Mucosa of gallbladder (tissue), 1 donor: Measurements from ENCODE around the gene G6PC1. TPM values are rescaled to one million over a fixed set of nuclear protein-coding genes. Genes with fewer than 3 reads are reported as not detected.
"Not testable (repeated sequence)": the region's sequence is repeated elsewhere in the genome, so short reads cannot be mapped to it uniquely, and the experiment has no call there.

Source experiments
- DNase-seq: peaks from one replicate; pipeline ENCODE4 v3.0.0-alpha.2; 2020; ENCODE audit warnings: low spot score
- total RNA-seq: library from RNA; stranded (reverse); gene quantifications from one replicate; pipeline ENCODE4 v1.2.1, GENCODE V29; 2021
- donor health status: DM: no; HTN: no; CAD: no.

Gene G6PC1
- total RNA-seq = 17.3 TPM

GRCh38 chr17:42900460-42901331, at the start of gene G6PC1:
TSS of gene G6PC1 (plus strand) at chr17:42900799. CDS start at chr17:42900877, 78 bp downstream.
- peak; percentile 45 for DNase-seq

DNA sequence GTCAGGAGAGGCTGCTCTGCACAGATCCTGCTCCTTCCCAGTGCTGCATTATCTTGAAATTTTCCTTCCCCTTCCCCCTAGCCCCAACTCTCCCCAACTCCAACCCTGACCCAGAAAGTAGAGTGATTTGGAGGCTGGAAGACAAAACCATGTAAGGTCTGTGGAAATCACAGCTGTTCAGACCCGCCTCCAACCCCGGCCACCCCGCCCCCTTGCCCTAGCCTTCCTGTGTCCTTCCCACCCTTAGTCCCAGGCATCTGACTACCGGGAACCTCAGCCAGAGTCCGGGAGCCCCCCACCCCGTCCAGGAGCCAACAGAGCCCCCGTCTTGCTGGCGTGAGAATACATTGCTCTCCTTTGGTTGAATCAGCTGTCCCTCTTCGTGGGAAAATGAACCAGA, 49.6 kb upstream of the G6PC1 start, which contains the start of gene AOC3:
Gene AOC3, plus strand, starts transcription at position 246 of the 400 bp plus-strand sequence. Its CDS starts 145 bp downstream, at position 391.
- DNase-seq = peak; percentile 26

DNA sequence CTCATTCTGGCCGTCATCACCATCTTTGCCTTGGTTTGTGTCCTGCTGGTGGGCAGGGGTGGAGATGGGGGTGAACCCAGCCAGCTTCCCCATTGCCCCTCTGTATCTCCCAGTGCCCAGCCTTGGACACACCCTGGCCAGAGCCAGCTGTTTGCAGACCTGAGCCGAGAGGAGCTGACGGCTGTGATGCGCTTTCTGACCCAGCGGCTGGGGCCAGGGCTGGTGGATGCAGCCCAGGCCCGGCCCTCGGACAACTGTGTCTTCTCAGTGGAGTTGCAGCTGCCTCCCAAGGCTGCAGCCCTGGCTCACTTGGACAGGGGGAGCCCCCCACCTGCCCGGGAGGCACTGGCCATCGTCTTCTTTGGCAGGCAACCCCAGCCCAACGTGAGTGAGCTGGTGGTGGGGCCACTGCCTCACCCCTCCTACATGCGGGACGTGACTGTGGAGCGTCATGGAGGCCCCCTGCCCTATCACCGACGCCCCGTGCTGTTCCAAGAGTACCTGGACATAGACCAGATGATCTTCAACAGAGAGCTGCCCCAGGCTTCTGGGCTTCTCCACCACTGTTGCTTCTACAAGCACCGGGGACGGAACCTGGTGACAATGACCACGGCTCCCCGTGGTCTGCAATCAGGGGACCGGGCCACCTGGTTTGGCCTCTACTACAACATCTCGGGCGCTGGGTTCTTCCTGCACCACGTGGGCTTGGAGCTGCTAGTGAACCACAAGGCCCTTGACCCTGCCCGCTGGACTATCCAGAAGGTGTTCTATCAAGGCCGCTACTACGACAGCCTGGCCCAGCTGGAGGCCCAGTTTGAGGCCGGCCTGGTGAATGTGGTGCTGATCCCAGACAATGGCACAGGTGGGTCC, 49.0 kb upstream of the G6PC1 start:
- not testable (repeated sequence) for DNase-seq

DNA sequence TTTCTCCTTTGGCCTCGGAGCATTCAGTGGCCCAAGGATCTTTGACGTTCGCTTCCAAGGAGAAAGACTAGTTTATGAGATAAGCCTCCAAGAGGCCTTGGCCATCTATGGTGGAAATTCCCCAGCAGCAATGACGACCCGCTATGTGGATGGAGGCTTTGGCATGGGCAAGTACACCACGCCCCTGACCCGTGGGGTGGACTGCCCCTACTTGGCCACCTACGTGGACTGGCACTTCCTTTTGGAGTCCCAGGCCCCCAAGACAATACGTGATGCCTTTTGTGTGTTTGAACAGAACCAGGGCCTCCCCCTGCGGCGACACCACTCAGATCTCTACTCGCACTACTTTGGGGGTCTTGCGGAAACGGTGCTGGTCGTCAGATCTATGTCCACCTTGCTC, 48.2 kb upstream of the G6PC1 start:
- no peak for DNase-seq

- DNase-seq = peak; percentile 21
Measured at GRCh38 chr17:42853004-42853403, 47.6 kb upstream of the G6PC1 start.

GRCh38 chr17:42853597-42853967, 47.0 kb upstream of the G6PC1 start:
- no peak for DNase-seq

DNA sequence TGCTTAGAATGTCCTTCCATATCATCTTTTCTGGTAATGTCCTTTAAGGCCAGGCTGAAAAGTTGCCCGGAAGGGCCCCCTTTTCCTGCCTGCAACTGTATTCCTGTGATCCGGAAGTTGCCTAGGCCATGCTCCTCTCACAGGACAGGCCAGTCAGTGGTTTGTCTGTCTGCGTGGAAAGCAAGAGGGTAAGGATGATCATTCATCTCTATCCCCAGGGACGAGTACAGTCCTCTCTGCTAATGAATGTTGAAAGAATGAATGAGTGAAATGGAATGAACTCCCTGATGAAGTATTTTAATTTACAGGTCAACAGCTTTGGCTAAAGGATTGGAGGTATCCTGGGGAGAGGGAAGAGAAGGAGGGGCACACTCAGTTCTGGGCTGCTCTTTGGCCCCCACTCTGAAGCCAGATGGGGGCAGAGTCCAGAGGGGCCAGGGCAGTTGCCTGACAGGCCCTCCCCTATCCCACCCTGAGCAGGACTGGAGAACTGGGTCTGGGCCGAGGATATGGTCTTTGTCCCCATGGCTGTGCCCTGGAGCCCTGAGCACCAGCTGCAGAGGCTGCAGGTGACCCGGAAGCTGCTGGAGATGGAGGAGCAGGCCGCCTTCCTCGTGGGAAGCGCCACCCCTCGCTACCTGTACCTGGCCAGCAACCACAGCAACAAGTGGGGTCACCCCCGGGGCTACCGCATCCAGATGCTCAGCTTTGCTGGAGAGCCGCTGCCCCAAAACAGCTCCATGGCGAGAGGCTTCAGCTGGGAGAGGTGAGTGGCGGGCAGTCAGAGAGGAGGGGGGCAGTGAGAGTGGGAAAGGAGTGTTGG, 46.4 kb upstream of the G6PC1 start:
- DNase-seq = no peak

DNA sequence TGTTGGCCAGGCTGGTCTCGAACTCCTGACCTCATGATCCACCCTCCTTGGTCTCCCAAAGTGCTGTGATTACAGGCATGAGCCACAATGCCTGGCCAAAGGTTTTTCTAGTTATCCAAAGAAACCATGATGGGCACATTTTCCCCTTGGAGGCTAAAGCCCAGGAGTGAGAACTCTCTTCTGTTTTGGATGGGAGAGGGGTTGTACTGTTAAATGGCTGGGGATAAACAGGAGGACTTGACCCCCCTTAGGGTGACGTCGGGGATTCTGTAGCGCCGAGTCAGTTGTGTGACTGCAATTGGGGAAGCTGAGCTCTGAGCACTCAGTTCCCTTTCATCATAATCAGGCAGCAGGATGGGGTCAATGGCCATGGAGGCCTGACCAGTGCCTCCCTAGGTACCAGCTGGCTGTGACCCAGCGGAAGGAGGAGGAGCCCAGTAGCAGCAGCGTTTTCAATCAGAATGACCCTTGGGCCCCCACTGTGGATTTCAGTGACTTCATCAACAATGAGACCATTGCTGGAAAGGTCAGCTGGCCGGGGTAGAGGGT, 45.5 kb upstream of the G6PC1 start:
- DNase-seq = no peak

DNA sequence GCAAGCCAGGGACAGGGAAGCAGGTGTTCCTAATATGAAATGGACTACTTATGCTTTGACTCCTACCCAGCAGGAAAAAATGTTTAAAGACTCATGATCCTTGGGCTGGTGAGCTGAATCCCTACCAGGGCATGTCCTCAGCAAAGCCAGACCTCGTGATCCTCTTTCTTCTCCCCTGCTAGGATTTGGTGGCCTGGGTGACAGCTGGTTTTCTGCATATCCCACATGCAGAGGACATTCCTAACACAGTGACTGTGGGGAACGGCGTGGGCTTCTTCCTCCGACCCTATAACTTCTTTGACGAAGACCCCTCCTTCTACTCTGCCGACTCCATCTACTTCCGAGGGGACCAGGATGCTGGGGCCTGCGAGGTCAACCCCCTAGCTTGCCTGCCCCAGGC, 44.5 kb upstream of the G6PC1 start:
- not testable (repeated sequence) for DNase-seq

- DNase-seq = not testable (repeated sequence)
Measured at GRCh38 chr17:42856516-42856915, 44.1 kb upstream of the G6PC1 start.

DNA sequence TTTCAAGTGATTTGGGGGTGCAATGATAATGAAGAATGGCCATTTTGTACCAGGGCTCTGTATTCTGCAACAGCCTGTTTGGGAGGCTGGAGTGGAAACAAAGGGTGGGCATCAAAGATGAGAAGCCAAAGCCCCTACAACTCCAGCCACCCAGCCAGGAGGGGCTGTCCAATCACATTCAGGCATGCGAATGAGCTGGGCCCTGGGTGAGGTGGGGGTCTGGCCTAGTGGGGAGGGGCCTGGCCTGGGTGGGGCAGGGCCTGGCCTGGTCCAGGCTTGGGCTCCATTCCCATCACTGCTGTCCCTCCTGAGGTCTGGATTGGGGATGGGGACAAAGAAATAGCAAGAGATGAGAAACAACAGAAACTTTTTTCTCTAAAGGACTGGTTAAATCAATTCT, 43.2 kb upstream of the G6PC1 start:
- no peak for DNase-seq

GRCh38 chr17:42865638-42866094, 34.9 kb upstream of the G6PC1 start:
- DNase-seq = no peak

DNA sequence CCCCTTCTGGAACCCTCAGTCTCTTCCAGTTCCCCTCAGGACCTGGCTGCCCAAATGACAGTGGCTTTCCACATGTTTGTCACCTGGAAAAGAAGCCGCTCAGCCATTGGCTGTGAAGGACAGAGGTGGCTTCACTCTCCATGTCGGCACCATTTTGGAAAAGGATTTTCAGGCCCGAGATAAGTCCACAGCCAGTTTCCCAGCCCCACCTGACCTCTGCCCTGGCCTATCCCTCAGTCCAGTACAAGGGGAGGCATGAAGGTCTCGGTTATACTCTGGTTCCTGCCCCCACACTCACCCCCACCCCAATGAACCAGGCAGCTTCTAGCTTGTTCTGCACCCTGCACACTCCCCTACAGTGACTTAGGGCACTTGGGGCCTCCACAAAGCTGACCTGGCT, 34.4 kb upstream of the G6PC1 start:
- DNase-seq = no peak

GRCh38 chr17:42866631-42867575, 33.7 kb upstream of the G6PC1 start:
- no peak for DNase-seq

- DNase-seq = not testable (repeated sequence)
Measured at GRCh38 chr17:42867694-42868261, 32.8 kb upstream of the G6PC1 start.

GRCh38 chr17:42868338-42868737, 32.3 kb upstream of the G6PC1 start:
- DNase-seq = no peak

DNA sequence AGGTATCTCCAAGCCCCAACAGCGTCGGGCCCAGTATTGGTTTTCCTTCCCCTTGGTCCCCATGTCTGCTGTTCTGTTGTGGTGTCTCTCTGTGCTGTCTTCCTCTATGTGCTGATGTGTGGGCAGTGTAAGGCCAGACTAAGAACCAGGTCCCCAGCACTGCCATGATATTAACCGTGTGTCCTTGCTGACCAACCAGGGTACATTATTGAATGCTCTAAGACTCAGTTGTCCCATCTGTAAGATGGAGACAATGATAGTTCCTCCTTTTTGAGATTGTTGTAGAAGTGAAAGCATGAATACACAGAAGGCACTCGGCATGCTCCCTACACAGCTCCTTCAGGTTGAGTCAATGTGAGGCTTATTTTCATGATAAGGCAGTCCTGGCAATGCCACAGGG, 29.0 kb upstream of the G6PC1 start:
- no peak for DNase-seq

DNA sequence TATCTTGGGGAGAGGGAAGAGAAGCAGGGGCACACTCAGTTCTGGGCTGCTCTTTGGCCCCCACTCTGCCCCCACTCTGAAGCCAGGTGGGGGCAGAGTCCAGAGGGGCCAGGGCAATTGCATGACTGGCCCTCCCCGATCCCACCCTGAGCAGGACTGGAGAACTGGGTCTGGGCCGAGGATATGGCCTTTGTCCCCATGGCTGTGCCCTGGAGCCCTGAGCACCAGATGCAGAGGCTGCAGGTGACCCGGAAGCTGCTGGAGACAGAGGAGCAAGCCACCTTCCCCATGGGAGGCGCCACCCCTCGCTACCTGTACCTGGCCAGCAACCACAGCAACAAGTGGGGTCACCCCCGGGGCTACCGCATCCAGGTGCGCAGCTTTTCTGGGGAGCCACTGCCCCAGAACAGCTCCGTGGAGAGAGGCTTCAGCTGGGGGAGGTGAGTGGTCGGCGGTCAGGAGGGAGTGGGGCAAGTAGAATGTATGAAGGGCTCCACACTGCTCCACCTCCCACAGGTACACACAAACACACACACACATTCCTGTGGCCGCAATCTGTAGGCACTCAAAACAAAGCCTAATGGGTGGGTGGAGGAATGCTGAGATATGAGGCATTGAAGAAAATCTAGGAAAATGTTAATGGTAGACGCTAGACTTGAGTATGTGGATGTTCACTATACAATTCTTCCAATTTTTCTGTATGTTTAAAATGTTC, 28.2 kb upstream of the G6PC1 start:
- DNase-seq = no peak

DNA sequence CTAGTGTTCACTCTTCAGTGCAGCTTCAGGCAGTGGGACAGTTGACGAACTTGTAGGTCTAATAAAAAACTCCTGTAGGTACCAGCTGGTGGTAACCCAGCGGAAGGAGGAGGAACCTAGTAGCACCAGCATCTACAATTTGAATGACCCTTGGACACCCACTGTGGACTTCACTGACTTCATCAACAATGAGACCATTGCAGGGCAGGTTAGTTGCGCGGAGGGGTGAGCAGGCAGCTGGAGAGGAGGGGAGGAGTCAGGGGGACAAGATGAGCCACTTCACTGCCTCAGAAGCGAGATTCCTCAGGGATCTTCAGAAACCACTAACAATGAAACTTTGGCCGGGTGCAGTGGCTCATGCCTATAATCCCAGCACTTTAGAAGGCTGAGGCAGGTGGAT, 27.3 kb upstream of the G6PC1 start:
- DNase-seq = no peak
